Sigmoid colon (tissue), 4 donors: ENCODE results near the gene SMARCA2.

Experiments used
- EP300 ChIP-seq, 4 donors: sonication (generic); formaldehyde crosslinking; IDR thresholded peaks; one replicate each; pipeline ENCODE4 v1.6.1; 2017; ENCODE audit warnings: antibody characterized with exemption in 4 of 4
- POLR2A ChIP-seq, 2 donors: fragments of 450-650 bp; IDR thresholded peaks; one replicate each; pipeline ENCODE4 v1.6.1; 2016; ENCODE audit warnings: antibody characterized with exemption in 2 of 2, mild to moderate bottlenecking in 2 of 2, moderate library complexity in 2 of 2
- POLR2AphosphoS5 ChIP-seq, 4 donors: sonication (generic); formaldehyde crosslinking; IDR thresholded peaks; one replicate each; pipeline ENCODE4 v1.6.1; 2017; ENCODE audit warnings: antibody characterized with exemption in 4 of 4
- TF ChIP-seq, protein P1 (sequence below), 4 experiments: fragments of 450-650 bp in 3 of 4; fragments of 200-600 bp in 1 of 4; IDR thresholded peaks; one replicate each; pipeline ENCODE4 v1.5.1; 2016 to 2019; ENCODE audit warnings: antibody characterized with exemption in 4 of 4, mild to moderate bottlenecking in 3 of 4, moderate library complexity in 2 of 4

DNA sequence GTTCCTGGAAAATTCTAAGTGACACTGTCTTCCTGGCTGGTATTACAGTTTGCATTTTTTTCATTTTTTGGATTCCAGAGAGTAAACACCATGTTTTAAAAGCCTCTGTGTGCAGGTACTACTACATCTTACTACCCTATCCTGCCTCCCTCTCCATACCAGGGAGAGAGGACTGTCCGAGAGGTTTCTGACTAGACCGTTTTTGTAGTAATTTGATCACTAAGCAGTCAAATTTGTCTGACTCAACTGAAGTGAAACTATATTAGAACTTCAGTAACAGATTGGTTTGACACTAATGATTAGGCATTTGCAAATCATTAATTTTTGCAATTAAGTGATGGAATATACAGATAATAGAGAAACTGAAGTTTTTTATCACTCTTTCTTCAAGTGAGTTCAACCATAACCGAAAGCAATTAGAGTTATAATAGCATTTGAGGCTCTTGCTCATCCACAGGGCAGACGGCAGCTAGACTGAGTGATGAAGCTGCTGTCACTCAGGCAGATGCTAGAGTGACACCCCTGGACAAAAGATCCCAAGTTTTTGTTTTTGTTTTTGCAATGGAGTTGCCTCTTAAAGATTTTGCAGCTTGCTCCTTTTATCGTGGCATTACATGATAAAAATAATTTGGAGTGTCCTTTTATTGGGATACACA, 44.3 kb downstream of the SMARCA2 start:
- TF ChIP-seq, protein P1, sequence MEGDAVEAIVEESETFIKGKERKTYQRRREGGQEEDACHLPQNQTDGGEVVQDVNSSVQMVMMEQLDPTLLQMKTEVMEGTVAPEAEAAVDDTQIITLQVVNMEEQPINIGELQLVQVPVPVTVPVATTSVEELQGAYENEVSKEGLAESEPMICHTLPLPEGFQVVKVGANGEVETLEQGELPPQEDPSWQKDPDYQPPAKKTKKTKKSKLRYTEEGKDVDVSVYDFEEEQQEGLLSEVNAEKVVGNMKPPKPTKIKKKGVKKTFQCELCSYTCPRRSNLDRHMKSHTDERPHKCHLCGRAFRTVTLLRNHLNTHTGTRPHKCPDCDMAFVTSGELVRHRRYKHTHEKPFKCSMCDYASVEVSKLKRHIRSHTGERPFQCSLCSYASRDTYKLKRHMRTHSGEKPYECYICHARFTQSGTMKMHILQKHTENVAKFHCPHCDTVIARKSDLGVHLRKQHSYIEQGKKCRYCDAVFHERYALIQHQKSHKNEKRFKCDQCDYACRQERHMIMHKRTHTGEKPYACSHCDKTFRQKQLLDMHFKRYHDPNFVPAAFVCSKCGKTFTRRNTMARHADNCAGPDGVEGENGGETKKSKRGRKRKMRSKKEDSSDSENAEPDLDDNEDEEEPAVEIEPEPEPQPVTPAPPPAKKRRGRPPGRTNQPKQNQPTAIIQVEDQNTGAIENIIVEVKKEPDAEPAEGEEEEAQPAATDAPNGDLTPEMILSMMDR (IDR thresholded peaks at IDR 0.05) = no peak
- TF ChIP-seq POLR2AphosphoS5 (IDR thresholded peaks at IDR 0.05) = no peak
- TF ChIP-seq EP300 (IDR thresholded peaks at IDR 0.05) = no peak
- TF ChIP-seq POLR2A (IDR thresholded peaks at IDR 0.05) = no peak
